RPMI7951 (cell line): Measurements from ENCODE around the gene ATXN1. TPM values are rescaled to one million over a fixed set of nuclear protein-coding genes. Genes with fewer than 3 reads are reported as not detected.

Source experiments
- DNase-seq: peaks from one replicate; pipeline ENCODE4 v3.0.0-alpha.2; 2012; ENCODE audit warnings: low read depth
- total RNA-seq: library from RNA; depleted of rRNA; stranded (reverse); fragments of >200 nt; shearing (Covaris generic); gene quantifications from 2 replicates; pipeline ENCODE4 v1.2.3, GENCODE V29; 2014

ATXN1 gene
- total RNA-seq, 1 experiment from 2014 or later: 31.2 TPM

DNA sequence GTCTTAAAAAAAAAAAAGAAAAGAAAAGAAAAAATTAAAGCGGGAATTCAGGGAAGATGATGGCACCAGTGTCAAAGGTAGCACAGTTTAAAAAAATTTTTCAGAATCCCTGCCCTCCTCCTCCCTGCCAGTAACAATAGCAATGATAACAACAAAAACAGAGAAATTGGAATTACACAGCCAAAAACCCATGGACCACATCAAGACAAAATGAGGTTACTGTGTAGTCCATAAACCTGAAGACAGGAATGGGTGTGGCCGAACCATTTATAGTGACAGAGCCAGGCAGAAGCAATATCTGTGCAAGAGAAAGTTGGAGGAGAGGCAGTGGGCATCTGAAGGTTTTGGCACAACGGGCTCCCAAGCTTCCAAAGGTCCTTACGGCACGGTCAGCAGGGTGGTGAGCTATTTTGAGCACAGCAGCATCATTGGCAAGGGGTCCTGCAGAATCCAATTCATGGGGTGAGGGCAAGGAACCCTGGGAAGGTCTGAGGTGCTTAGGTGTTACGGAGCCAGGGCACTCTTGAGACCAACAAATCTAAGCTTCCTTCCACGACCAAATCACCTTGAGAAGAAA lies 320.5 kb downstream of the ATXN1 start:
- no peak for DNase-seq

GRCh38 chr6:16438718-16439591 lies 322.3 kb downstream of the ATXN1 start:
- DNase-seq: peak; percentile 68

DNA sequence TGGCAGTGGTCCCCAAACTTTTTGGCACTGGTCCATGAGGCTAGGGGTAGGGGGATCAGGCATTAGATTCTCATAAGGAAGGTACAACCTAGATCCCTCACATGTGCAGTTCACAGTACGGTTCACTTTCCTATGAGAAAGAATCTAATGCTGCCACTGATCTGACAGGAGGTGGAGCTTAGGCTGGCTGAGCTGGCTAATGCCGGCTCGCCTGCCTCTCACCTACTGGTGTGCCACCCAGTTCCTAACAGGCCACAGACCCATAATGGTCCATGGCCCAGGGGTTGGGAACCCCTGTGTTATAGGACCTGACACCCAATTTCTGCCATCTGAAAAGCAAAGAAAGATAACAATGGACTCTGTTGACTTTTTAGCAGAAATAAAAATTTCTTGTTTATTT lies 323.3 kb downstream of the ATXN1 start:
- no peak for DNase-seq

DNA sequence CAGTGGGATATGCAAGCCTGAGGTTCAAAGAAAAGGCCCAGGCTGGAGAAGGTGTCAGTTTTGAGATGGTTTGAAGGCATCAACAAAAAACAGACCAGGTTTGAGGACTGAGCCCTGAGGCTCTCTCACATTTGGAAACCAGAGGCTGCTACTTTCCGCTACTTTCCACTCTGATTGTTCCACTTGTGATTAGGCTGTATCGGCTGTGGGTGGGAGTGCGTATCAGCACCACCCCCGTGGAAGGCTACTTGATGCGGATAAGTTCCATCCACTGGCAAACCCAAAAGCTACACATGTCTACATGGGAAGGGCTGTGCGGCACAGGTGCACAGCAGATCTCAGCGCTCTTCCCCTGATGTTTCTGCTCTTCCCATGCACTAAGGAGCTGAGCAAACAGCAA lies 324.2 kb downstream of the ATXN1 start:
- DNase-seq: no peak

- no peak for DNase-seq
Measured at GRCh38 chr6:16436550-16436949, 324.7 kb downstream of the ATXN1 start.

GRCh38 chr6:16434885-16435284 lies 326.4 kb downstream of the ATXN1 start:
- DNase-seq: no peak

- no peak for DNase-seq
Measured at GRCh38 chr6:16433338-16433890, 327.8 kb downstream of the ATXN1 start.

GRCh38 chr6:16432075-16433032 lies 328.9 kb downstream of the ATXN1 start:
- peak; percentile 37 for DNase-seq

DNA sequence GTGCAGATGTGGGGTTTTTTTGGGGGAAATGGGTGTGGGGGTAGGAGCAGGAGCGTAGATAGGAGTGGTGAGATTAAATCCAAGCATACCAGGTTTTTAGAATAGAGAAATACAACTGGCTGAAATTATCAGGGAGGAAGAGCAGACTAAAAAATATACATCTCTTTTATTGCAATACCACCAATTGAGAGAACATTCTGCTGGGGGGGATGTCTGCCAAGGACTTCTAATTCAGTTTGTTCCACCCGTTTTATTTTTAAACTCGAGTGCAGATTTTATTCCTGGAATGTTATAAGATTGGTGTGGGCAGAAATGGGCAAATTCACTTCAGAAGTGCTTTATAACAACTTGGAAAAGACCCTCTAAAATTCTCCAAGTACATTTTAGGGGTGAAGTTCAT lies 330.2 kb downstream of the ATXN1 start:
- no peak for DNase-seq

DNA sequence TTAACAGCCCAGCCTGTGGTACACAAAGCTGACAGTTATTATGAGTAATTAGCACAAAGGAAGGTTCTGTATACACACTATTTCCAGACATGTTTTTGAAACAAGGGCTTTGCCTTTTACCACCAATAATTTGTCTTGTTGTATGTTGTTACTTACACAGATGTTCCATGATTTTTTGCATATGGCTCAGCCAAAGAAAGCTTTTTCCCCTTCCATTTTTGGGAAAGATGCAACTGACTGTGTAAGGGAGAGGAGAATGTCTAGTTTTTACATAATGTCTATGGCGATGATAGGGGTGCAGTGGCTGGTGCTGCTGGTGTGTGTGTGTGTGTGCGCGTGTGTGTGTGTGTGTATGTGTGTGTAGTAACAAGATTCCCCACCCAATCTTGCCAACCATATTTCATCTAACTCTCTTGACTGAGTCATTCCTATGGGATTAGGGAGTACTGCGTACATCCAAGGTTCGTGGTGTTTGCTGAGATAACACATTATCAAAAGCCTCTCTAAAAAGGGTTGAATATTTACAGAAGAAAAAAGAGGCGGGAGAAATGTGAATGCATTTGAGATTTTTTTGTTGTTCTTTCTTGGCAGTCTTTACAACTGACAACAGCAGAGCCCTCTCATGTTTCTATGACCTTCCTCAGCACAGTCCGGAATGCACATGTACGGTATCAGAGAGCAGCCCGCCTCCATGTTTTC lies 330.7 kb downstream of the ATXN1 start:
- DNase-seq: no peak

DNA sequence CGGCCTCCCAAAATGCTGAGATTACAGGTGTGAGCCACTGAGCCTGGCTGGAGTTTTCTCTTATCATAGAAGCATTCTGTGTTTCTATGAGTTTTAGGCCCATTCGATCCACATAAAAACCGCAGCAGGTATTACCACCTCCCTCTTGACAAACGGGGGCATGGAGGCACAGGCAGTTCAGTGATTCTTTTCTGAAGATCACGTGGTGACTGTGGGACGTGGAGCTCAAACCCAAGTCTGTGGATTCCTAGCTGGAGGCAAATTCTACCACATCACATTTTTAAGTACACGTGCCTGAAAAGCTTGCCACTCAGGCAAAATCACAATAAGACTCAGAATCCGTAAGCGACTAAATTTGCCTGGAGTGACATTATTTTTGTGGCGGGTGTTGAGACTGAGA lies 331.6 kb downstream of the ATXN1 start:
- DNase-seq: no peak

DNA sequence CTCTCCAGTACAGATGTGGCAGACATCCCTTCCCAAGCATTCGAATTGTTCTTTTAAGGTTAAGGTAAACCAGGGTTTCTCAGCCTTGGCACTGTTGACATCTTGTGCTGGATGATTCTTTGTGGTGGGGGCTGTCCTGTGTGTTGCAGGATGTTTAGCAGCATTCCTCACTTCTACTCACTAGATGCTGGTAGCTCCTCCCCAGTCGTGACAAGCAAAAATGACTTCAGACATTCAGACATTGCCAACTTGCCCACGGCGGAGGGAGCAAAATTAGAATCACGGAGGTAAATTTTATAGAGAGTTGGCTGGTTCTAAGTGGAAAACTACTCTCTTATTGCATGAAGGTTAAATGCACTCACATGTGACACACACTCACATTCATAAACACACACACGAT lies 334.1 kb downstream of the ATXN1 start:
- DNase-seq: no peak

GRCh38 chr6:16425881-16426615 lies 335.2 kb downstream of the ATXN1 start:
- no peak for DNase-seq

DNA sequence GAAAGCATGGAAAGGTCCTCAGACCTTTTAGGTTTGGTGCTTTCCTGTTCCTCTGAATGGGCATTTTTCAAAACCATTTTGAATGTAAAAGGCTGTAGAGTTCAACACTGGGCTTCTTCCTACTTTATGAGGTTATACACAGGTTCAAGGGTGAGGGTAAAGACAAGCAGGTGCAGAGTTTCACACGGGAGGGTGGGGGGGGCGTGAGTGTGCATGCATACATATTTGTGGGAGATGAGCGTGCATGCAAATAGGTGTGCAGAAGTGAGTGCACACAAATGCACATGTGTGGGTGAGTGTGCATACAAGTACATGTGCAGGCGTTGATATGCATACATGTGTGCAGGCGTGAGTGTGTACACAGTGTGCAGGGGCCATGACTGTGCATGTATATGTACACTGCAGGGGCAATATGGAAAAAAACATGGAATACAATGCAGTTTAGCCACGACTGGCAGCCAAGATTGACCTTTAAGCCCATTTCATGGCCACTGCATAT lies 339.7 kb downstream of the ATXN1 start:
- DNase-seq: no peak

DNA sequence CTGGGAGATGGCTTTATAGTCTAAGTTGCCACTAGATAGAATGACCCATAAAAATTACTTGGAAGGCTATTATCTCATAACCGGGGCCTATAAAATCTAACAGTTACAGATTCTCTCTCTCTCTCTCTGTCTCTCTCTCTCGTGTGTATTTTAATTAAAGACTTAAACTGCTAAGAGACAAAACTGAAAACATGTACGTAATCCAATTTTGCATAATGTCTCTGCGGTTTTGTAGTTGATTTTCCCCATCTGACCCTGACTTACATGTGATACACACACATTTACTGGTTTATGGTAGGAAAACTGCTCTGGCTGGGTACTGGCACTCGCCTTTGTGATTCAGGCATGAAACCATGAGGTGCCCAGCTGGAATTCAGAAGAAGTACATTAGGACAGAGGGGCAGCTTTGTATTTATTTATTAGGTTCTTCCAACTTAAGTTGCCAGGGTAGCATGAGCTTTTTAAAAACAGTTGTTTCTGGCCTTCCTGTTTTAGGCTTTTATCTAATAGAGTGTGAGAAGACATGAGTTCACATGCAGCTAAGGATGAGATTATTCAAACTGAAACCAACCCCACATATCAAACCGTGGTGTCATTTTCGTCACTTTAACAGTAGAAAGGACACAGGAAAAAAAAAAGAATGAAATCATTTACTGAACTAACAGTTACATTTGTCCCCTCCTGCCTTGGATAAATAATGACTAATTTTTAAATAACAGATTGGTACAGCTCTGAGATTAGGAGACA lies 340.4 kb downstream of the ATXN1 start:
- DNase-seq: peak; percentile 75

- DNase-seq: no peak
Measured at GRCh38 chr6:16420337-16420714, 340.9 kb downstream of the ATXN1 start.

DNA sequence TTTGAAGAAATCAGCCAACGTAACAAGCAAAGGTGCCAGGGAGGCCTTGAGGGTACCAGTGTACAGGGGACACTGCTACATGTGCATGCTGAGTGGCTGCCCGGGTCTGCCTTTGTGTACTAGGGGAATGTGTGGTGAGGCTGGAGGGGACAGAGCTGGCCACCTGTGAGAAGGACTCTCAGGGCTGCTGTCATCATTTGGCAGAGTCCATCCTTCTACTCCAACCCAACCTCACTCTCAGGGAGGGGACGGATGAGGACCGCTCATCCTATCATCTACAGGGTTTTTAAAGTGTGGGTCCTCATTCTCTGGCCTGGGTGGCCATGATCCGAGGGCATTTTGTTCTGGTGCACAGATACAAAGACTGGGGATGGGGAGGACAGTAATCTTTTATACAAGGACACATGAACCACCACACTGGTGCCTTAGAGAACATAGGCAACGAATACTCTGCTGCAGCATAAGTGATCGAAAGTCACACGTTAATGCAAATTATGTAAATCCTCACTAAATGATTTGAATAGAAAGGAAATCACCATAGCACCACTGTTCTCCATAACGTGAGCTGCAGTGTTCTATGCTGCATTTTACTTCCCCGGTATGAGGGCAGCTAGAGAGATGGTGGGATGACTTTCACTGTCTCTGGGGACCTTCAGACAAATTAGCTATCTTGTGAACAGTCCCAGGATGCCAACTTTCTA lies 341.5 kb downstream of the ATXN1 start:
- DNase-seq: no peak

DNA sequence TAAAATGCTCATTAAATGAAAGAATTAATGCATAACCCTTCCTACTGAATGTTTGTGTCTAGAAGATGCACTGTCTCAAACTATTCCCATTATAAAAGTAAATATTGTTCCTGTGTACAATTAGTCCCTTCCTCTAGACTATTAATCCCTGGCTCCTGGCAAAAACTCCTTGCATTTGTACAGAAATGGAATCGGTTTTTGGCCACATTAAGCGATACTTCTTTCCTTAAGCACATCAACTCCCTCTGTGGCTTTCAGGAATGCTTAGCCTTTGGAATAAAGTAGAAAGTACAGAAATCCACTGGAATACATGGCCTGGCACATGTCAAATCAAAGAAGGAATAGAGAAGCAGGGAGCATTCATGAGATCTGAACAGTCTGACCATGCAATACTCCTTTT lies 343.1 kb downstream of the ATXN1 start:
- DNase-seq: no peak

DNA sequence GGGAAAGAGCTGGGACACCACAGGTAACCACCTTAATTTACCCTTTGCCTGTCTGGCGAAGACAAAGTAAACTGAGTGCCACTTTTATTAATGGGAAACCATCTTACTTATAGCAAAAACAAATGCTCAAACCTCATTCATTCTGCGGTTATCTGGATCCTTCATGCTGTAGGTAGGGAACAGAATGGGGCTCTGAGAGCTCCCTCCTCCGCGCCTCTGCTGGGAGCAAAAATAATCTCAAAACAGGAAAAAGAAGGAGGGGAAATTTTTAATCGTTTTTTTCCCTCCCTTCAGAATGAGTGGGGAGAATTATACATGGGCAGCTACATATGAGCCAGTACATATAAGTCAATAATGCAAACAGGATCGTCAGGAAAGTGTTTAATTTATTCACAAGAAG lies 345.6 kb downstream of the ATXN1 start:
- DNase-seq: no peak
